Inflammatory macrophage treated with lipopolysaccharide for 1 hour (primary cell): Measurements from ENCODE around the gene CLP1.
"Not testable (repeated sequence)": the region's sequence is repeated elsewhere in the genome, so short reads cannot be mapped to it uniquely, and the experiment has no call there.

Source experiments
- DNase-seq, 2 donors: peaks; one replicate each; pipeline ENCODE4 v3.0.0-alpha.2; 2020 to 2022

CLP1 gene

GRCh38 chr11:57641011-57641807 lies 16.4 kb upstream of the CLP1 start:
- peak; percentile 50 to 62 for DNase-seq

DNA sequence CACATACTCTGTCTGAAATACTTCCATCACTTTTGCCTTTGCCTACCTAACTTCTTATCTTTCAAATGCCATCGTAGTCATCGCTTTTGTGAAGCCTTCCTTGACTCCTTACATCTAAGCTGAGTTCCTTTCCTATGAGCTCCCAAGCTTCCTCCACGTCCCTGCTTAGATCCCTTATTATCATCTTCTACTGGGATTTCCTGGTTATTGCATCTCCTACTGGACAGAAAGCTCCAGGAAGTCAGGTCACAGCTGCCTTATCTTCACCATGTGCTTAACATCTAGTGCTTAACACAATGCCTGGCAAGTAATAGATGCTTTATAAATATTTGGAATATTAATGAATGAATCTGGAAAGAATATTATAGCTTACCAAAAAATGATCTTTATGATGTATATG lies 13.8 kb upstream of the CLP1 start:
- no peak for DNase-seq

GRCh38 chr11:57644748-57645688 lies 12.5 kb upstream of the CLP1 start:
- peak; percentile 29 to 92 for DNase-seq

GRCh38 chr11:57645689-57646085 lies 11.9 kb upstream of the CLP1 start:
- DNase-seq = no peak

DNA sequence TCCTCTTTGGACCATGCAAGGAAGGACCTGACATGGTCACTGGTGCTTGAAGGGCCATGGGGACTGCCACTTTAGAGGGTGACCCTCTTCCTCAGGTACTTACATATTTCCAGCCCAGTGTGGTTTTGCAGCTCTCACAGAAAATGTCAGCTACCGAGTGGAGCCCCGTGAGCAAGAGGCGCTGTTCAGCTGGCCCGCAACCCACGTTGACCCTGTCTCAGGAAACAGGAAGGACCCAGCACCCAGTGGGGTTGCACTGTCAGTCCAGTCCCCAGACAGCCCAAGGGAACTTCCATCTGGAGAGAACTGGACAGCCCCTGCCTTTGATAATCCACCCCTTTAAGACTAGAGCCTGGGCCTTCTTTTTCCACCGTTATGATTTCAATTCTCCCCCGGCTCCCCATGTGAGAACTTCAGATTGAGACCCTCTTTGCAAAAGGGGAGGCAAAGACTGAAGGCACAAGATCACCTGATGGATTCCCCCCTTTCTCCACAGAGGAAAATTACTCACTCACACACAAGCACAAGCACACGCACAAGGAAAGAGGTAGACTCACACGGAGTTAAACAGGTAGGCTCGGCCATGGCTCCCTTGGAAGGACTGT lies 11.3 kb upstream of the CLP1 start:
- peak; percentile 73 to 89 for DNase-seq

DNA sequence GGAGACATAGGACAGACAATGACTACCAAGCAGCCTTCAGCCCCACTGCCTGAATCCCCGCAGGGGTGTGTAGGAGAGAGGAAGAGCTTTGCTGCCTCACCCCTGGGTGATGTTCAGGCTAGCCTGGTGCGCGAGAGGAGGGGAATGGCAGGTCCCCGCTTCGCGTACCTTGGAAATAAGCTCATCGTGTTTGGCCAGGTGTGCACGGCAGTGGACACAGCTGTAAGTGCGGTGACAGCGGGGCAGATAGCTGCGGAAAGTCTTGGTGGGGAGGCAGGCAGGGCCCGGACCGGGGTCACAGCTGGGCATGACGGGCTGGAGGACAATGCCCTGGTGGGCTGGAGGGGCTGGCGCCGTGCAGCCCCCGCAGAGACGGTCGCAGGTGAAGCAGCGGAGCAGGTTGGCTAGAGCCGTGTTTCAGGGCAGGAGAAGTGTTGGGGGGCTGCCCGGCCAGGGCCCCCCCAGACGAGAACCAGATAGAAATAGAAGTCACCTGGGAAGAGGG lies 10.7 kb upstream of the CLP1 start:
- DNase-seq = no peak

GRCh38 chr11:57647372-57647771 lies 10.2 kb upstream of the CLP1 start:
- no peak for DNase-seq

DNA sequence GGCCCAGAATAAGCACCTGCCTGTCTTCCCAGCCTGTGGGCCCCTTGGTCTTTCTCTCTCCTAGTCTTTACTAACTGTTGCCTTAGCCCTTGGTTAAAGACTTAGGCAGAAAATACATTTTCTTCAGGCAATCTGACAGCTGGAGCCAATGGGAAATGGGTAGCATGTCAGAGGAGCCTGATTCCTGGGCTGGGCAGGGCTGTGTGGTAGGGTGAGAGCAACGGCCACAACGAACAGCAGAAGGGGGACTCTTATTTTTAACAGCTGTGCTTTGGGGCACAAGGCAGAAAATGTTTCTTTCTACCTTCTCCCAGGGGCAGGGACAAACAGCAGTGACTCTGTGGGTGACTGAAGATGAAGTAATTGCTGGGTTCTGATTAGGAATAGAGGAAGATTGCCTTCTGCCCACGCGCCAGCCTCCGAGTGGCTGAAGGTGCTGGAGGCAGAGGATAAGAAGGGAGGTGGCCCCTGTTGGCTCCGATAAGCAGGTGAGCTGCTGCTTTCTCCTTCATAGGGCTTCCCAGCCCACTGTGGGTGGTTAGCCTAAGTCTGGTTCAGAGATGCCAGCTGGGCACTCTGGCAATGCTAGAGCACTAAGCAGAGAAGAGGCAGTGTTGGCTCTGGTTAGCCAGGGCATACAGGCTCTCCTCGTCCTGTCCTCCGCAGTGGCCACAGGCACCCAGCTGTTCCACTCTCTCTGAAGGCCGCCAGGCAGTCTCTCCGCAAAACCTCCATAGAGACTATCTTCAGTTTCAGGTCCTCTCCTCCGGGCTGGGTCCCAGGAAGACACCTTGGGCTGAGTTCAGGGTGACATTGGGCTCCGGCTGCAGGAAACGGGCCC lies 9.4 kb upstream of the CLP1 start:
- peak; percentile 69 to 73 for DNase-seq

- no peak for DNase-seq
Observed at GRCh38 chr11:57648801-57649735, 8.5 kb upstream of the CLP1 start.

DNA sequence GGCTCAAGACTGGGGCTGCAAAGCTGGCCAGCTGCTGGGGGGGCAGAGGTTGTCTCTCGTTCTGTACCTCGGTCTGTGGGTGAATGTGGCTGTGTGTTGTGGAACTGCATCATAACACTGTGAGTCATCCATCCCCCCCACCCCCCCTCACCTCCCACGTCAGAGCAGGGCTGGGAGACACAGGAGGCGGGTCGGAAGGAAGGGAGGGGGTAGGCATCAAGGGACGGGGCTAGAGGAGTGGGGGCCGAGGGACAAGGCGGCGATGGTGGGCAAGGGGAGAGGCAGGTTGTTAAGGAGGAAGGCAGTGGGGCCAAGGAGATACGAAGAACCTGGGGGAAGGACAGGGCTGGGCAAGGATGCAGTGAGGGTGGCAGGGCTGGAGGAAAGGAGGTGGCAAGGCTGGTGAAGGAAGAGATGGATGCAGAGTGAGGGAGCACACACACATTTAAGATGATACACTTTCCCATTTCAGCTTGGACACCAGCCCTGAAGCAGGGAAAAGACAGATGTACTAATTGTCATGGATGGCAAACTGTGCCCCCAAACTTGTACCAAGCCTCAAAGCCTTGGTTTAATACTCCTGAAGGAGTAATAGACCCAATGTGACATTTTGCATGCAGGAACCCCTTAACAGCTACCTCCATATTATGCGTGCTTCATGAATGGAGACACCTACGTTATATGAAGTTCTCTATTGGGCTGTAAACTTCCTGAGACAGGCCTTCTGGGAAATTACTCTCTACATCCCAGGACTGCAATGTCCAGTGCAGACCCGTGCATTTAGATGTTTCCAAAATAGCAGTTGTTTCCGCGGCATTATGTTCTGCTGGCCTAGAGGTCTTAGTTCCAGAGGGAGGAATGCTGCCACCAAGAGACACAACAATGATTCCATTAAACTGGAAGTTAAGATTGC lies 7.5 kb upstream of the CLP1 start, which contains the start of gene YPEL4:
YPEL4 (minus strand) TSS at position 87 of the 913 bp plus-strand sequence. CDS start 2,805 bp downstream, outside the sequence.
- DNase-seq = peak; percentile 50 to 62

DNA sequence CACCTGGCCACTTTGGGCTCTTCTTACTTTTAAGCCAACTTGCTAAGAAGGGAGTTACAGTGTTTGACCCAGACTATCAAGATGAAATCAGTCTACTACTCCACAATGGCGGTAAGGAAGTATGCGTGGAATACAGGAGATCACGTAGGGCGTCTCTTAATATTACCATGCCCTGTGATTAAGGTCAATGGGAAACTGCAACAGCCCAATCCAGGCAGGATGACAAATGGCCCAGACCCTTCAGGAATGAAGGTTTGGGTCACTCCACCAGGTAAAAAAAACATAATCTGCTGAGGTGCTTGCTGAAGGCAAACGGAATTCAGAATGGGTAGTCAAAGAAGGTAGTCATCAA lies 6.8 kb upstream of the CLP1 start:
- no peak for DNase-seq

- no peak for DNase-seq
Observed at GRCh38 chr11:57651408-57651807, 6.2 kb upstream of the CLP1 start.

DNA sequence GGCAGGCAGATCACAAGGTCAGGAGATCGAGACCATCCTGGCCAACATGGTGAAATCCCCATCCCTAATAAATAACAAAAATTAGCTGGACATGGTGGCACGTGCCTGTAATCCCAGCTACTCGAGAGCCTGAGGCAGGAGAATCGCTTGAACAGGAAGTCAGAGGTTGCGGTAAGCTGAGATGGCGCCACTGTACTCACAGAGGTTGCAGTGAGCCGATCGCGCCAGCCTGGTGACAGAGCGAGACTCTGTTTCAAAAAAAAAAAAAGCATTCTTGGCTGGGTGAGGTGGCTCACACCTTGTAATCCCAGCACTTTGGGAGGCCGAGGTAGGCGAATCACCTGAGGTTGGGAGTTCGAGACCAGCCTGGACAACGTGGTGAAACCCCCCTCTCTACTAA lies 5.3 kb upstream of the CLP1 start:
- not testable (repeated sequence) for DNase-seq

DNA sequence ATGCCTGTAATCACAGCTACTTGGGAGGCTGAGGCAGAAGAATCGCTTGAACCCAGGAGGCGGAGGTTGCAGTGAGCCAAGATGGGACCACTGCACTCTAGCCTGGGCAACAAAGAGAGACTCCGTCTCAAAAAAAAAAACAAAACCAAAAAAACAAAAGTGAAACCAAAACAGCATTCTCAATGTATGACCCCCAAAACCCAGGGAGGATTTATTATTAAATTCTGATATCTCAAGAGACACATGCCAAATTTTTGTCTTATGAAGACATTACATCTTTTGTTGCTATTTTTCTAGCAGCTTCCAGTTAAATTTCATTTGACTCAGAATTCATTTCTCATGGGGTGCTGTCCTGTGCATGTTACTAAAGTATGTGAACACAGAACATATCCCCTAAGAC lies 4.9 kb upstream of the CLP1 start:
- no peak for DNase-seq

DNA sequence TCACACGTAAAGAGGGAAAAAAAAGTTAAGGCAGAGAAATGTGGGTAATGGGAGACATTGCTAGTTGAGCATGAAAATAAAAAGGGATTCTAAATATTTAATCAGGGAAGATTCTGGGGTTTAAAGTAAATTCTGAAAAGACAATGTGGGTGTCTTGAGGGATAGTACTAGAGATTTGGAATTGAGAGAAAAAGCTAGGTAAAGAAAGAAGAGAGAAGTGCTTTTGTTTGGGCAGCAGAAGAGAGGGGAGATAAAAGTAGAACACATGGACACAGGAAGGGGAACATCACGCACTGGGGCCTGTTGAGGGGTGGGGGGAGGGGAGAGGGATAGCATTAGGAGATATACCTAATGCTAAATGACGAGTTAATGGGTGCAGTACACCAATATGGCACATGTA lies 4.4 kb upstream of the CLP1 start:
- no peak for DNase-seq

GRCh38 chr11:57656885-57657193 lies 723 bp upstream of the CLP1 start:
- DNase-seq = no peak

GRCh38 chr11:57658023-57658361 lies 430 bp downstream of the CLP1 start:
- DNase-seq = no peak

GRCh38 chr11:57659669-57660068 lies 2.1 kb downstream of the CLP1 start:
- DNase-seq = no peak

GRCh38 chr11:57662893-57663292 lies 5.3 kb downstream of the CLP1 start:
- no peak for DNase-seq

DNA sequence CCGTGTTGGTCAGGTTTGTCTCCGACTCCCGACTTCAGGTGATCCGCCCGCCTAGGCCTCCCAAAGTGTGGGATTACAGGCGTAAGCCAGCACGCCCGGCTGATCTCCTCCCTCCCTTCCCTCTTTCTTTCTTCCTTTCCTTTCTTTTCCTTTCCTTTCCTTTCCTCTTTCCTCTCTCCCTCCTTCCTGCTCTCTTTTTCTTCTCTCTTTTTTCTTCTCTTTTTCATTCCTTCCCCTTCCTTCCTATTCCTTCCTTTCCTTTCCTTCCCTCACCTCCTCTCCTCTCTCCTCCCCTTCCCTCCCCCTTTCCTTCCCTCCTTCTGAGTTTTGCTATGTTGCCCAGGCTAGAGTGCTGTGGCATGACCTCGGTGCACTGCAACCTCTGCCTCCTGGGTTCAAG lies 6.4 kb downstream of the CLP1 start:
- DNase-seq = no peak
